ENCODE results near the gene CCDC146.
"Not testable (repeated sequence)": the region's sequence is repeated elsewhere in the genome, so short reads cannot be mapped to it uniquely, and the experiment has no call there.

CCDC146 gene

DNA sequence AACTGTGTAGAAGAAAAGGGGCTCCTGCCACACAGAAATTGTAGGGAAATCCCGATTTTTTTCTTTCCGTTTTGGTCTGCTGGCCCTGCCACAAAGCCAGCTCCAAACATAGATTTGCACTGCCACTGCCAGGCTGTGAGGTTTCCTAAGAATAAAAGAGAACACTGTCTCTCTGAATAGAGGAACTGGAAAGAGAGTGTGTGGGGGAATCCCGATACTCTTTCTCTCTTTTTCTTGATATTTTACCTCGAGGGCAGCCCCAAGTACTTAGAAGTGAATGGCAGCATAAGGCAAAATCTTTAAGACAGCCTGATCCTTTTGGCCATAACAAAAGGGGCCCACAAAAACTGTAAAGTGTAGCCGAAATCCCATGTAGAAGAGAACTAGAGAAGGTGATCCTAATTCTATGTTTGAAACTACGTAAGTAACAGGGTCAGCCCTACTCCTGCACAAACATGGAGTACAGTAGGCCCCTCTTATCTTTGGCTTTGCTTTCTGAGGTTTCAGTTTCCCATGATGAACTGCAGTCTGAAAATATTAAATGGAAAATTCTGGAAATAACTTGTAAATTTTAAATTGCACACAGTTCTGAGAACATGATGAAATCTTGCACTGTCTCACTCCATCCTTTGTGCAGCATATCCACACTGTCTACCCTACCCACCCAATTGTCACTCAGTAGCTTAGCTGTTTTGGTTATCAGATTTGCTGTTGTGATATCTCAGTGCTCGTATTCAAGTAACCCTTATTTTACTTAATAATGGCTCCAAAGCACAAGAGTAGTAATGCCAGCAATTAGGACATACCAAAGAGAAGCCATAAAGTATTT lies 6.4 kb downstream of the CCDC146 start:
- DNase-seq; in situ Hi-C loops (cut with HindIII; ENCODE audit: low pct_ligation_motif_present, low pct_unique_long_range_greater_than_20kb, low sequenced_read_pairs): not testable (repeated sequence)

DNA sequence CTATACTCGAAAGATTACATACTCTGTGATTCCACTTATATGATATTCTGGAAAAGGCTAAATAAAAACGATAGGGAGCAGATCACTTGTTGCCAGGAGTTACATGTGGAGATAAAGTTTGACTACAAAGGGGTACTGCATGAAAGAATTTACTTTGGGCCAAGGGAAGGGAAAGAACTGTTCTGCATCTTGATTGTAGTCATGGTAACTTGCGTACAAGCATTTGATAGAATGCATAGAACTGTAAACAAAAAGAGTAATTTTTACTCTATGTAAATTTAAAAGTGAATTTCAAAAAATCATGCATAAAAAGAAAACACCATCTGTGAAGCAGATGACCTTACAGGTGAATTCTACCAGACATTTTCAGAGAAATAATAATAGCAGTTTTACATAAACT lies 9.4 kb downstream of the CCDC146 start:
- in situ Hi-C loops (cut with HindIII; ENCODE audit: low pct_ligation_motif_present, low pct_unique_long_range_greater_than_20kb, low sequenced_read_pairs), result not testable (repeated sequence)

DNA sequence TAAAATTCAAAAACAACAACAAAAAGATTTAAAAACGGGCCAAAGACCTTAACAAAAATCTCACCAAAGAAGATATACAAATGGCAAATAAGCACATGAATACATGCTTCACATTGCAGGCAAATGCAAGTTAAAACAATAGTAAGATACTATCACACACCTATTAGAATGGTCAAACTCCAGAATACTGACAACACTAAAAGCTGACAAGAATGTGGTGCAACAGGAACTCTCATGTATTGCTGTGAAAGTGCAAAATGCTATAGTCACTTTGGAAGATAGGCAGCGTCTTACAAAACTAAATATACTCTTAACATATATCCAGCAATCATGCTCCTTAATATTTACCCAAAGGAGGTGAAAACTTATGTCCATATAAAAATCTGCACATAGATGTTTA lies 16.3 kb downstream of the CCDC146 start:
- DNase-seq; in situ Hi-C loops (cut with HindIII; ENCODE audit: low pct_ligation_motif_present, low pct_unique_long_range_greater_than_20kb, low sequenced_read_pairs): not testable (repeated sequence)

More for the DNA sequence above, 9.4 kb downstream of the CCDC146 start:
- not testable (repeated sequence) for DNase-seq

DNA sequence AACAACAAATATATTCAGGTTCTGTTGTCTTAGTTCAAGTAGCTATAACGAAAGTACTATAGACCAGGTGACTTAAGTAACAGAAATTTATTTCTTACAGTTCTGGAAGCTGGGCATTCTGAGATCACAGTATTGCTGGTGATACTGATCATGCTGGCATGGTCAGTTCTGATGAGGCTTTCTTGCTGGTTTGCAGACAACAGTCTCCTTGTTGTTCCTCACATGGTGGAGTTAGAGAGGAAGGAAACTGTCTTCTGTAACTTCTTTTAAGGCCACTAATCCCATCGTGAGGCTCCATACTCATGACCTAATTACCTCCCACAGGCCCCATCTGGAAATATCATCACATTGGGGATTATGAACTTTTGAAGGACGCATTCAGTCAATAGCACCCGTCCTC lies 17.9 kb downstream of the CCDC146 start:
- in situ Hi-C loops (cut with HindIII; ENCODE audit: low pct_ligation_motif_present, low pct_unique_long_range_greater_than_20kb, low sequenced_read_pairs); DNase-seq: not testable (repeated sequence)

DNA sequence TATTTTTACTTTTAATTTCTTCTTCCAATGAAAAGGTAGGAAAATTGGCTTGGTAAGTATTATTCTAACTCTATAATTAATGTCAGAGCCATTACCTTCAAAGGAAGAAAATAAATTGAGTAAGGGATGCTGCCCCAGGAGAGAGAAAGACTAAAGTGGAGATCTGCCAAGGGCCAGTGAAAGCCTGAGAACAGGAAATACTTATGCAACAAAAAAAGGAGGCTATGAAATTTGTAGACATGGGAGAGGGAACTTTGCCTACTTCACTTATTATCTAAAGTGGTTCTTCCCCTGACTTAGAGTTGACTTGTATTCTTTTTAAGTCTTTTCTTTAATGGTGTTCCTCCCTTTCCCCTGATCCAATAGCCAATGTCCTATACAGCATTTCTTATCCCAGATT lies 29.8 kb downstream of the CCDC146 start:
- DNase-seq; in situ Hi-C loops (cut with HindIII; ENCODE audit: low pct_ligation_motif_present, low pct_unique_long_range_greater_than_20kb, low sequenced_read_pairs): not testable (repeated sequence)

DNA sequence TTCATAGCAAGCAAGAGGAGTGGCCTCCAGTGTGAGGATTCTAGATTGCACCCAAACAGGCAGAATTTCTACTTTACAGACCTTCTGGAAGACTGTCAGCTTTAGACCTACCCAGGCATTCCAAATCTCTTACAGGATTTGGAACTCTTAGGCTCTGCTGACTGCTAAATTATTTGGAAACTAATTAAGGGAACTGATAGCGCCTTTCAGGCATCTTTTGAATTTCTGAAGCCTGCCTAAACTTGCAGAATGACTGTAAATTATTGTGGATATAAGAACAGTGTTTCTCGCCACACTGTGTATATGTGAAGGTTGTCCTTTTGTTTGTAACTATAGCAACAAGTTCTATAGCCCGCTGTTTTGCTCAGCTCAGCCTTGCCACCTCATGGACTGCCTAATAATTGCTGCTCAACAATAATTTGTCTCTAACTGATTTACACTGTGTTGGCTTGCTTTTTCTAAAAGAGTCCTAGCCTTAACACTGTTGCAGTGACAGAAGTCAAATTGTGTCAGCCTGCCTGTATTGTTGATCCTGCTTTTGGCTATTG lies 32.6 kb downstream of the CCDC146 start:
- in situ Hi-C loops (cut with HindIII; ENCODE audit: low pct_ligation_motif_present, low pct_unique_long_range_greater_than_20kb, low sequenced_read_pairs); DNase-seq: not testable (repeated sequence)

DNA sequence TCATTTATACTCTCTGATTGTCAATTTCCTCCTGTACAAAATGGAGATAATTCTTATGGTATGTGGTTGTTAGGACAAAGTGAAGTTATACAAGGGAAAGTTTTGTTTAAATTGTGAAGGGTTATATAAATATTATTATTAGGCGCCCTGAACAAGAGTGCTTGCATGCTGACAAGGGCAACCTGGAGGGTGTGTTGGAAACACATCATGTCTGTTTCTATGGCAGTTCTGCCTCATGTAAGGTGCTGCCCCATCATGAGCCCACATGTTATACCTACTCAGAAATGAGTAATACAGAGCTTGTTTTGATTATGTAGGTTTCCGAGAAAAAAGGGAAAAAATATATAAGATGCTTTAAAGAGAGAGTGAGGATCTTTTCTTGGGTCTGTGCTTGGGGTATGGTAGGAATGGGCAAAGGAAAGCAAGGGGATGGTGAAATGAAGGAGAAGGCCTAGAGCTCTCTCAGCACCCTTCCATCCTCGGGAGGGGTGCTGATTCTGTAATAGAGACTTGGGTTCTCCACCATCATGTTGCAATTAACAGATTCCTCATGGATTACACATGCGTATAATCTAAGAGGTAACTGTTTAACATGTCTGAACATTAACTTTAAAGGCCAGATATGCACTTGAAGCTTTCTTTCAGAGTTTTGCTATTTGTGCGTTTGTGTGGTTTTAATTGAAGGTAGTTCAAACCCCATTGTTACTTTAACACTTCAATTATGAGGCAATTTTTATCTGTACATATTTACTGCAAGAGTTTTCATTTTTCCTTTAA lies 33.4 kb downstream of the CCDC146 start:
- in situ Hi-C loops (cut with HindIII; ENCODE audit: low pct_ligation_motif_present, low pct_unique_long_range_greater_than_20kb, low sequenced_read_pairs), result not testable (repeated sequence)
- DNase-seq, result peak; percentile 10

DNA sequence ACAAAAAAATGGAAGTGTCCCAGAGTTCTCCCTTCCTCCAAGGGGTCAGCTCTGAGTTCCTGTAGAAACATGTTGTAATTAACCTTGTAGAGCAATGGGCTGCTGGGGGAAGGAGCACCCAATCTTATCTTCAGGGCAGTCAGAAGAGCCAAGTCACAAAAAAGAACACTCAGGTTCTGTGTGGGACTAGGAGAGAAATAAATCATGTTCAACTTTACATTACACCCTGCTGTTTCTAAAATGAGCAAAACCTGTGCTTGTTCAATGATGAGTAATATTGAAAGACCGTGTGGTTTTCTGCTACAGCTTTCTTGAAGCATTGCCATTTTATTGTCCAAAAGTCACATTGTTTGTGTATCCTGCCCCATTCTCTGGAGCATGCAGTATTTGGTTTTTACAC lies 34.6 kb downstream of the CCDC146 start:
- in situ Hi-C loops (cut with HindIII; ENCODE audit: low pct_ligation_motif_present, low pct_unique_long_range_greater_than_20kb, low sequenced_read_pairs); DNase-seq: not testable (repeated sequence)

DNA sequence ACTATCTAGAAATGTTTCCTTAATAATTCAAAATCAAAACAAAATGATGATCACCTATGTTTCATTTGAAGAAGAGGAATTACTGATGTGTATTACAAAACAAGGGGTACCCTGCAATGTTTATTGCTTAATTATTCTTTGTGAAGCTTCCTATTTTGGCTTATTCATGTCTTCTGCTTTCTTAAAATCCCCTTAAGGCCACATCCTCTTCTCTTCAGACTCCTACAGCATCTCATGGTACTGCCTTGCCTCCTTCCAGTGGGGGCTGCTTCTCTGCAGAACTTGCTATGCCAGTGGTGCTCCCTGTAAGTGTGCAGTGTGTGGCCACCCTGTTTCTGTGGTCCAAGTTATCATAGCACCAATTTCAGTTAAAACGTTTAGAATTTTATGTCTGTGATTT lies 35.0 kb downstream of the CCDC146 start:
- no peak for DNase-seq
- in situ Hi-C loops (cut with HindIII; ENCODE audit: low pct_ligation_motif_present, low pct_unique_long_range_greater_than_20kb, low sequenced_read_pairs), result no loop called here

DNA sequence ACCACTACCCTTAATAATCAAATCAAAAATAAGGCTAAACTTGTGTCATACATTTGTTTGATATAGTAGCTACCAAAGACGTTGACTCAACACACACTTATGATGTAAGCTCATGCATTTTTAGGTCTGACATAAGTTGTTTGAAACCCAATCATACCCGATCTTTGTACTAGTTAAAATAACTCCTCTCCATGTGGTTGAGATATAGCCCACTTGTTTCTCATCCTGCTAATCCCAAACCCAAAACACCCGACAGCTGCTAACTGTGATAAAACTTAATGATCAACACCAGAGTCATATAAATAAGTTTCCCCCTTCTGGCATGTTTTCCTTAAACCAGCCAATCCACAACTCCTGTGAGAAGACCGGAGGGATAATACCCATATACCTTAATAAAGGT lies 48.7 kb downstream of the CCDC146 start:
- in situ Hi-C loops (cut with HindIII; ENCODE audit: low pct_ligation_motif_present, low pct_unique_long_range_greater_than_20kb, low sequenced_read_pairs); DNase-seq: not testable (repeated sequence)

DNA sequence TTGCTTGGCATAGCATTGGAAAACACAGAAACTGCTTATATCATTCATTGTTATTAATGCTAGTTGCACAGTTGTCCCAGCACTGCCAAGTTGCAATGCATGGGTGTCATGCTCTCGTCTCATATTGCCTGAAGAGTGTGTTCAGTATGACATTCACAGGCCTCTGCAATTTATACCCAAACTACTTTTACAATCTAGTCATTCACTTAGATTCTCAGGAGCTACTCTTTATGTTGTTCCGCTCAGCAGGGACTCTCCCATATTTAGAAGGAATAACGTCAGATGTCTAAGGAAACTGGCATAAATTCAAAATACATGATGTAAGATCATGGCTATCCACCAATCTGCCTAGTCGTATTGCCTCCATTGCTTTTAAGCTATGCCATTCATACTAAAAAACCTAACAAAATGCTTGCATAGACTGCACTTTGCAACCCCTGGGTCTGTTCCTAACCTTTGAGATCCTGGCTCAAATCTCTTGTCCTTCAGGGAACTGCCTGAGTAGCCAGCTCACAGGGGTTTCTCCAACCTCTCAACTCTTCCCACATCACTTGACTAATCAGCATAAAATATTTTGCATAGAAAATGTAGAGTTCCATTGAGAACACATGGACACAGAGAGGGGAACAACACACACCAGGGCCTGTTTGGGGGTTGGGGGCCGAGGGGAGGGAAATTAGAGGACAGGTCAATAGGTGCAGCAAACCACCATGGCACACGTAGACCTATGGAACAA lies 50.2 kb downstream of the CCDC146 start:
- DNase-seq; in situ Hi-C loops (cut with HindIII; ENCODE audit: low pct_ligation_motif_present, low pct_unique_long_range_greater_than_20kb, low sequenced_read_pairs): not testable (repeated sequence)

DNA sequence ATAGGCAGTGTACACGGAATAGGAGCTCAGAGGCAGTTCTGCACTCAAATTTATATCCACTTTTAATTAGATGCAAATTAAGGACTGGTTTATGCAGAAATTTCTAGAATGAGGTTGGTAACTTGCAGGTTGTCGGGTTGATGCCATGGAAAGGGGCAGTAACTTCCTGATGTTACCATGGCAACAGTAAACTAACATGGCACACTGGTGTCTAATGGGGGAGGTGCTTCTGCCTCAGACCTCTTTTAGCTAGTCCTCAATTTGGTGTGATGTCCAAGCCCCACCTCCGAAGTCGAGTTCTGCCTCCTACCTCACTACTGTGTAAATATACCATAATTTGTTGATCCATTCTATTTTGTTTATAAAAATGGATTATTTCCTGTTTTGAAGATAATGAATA lies 52.0 kb downstream of the CCDC146 start:
- in situ Hi-C loops (cut with HindIII; ENCODE audit: low pct_ligation_motif_present, low pct_unique_long_range_greater_than_20kb, low sequenced_read_pairs); DNase-seq: not testable (repeated sequence)

DNA sequence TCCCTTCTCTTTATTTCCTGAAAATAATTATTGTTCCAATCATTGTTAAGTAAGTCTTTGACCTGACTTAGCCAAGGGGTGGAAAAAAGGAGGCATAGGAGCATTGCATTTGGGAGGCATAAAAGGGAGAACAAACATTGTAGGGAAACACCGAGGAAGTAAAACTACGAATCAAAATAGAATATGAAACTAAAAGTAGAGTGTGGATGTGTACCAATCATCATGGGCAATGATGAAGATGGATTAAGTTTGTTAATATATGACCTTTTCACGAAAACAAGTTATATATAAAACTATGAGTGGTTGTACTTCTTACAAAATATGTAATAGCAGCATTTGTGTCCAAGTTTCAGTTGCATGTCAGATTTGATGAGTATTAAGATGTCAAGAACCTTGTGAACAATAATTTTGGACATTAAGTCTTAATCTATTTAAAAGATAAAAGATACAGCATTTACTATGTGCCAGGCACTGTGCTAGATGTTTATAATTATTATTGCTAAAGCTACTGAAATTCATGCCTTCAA lies 52.9 kb downstream of the CCDC146 start:
- DNase-seq; in situ Hi-C loops (cut with HindIII; ENCODE audit: low pct_ligation_motif_present, low pct_unique_long_range_greater_than_20kb, low sequenced_read_pairs): not testable (repeated sequence)

DNA sequence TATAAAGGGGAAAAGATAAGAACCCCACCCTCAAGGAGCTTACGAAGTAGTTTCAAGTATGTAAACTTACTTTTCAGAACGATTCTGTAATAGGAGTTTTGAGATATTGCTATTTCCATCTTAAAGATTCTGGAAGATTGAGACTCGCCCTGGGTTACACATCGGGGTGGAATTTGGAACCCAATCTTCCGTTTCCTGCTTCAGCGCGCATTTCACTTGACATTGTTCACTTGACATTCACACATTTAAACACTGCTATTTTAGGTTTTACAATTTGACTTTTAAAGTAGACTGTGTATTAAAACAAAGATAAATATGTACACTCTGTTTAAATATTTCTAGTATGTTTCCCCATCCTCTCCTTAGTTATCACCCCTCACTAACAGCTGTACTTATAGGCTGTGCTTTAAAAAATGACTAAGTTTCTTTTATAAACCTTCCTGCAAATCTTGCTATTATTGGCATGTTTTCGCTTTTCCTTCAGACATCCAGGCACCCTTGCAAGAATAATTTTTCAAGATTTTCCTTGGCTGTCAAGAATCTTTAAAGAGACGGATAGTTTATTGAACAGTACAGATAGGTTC lies 55.0 kb downstream of the CCDC146 start:
- DNase-seq; in situ Hi-C loops (cut with HindIII; ENCODE audit: low pct_ligation_motif_present, low pct_unique_long_range_greater_than_20kb, low sequenced_read_pairs): not testable (repeated sequence)

DNA sequence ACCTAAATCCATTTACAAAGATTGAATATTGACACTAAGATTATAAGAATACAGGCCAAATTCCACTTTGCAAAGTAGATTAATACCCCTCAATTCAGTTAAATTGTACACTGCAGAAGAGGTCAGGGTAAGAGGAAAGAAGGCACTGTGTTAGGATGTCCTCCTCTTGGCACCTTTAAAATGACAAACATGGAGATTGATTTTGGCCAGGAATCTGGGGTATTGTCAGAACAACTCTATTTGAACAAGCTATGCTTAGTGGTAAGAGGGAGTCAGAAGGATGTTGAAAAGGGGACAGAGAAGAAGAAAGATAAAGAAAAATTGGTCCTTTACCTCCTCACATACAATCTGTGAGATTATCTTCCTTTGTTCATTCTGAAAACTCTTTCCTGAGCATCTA lies 55.6 kb downstream of the CCDC146 start:
- in situ Hi-C loops (cut with HindIII; ENCODE audit: low pct_ligation_motif_present, low pct_unique_long_range_greater_than_20kb, low sequenced_read_pairs); DNase-seq: not testable (repeated sequence)

DNA sequence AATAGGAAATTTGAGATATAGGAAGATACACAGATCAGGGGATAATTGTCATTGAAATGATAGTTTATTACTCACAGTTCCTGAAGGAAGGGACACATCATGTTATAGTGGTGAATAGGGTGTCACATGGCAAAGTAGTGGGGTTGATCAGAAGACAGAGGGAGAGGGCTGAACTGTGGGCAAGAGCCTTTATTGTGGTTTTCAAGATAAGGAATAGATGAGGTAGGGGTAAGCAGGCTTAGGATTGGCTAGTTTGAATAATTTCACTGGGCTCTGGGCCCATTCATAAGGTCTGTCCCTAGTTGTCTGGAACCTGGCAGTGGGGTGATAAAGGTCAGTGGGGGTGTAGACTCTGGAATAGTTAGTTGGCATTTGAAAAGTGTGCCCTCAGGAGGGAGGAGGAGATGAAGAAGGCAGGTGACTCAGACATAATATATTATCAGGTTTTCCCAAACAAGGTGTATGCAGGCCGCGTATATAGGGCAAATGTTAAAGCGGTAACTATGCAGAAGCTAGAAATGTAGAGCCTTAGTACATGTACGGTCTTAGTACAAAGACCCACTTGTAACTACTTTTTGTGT lies 58.7 kb downstream of the CCDC146 start:
- in situ Hi-C loops (cut with HindIII; ENCODE audit: low pct_ligation_motif_present, low pct_unique_long_range_greater_than_20kb, low sequenced_read_pairs), result no loop called here

DNA sequence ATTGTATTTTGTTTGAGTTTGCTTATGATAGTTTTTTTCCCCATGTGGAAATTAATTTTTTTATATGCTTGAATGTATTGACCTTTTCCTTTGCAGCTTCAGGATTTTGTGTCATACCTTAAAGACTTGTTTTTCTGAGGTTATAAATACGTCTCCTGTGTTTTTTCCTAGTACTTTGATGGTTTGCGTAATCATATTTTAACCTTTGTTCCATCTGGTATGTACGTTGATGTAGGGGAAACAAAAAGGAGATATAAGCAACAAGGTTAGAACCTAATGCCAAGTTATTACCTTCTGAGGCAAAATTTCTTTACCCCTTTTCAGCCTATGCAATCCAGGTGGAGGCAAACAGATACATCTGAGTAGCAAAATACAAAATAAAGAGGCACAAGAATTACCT lies 59.3 kb downstream of the CCDC146 start:
- in situ Hi-C loops (cut with HindIII; ENCODE audit: low pct_ligation_motif_present, low pct_unique_long_range_greater_than_20kb, low sequenced_read_pairs), result no loop called here
- no peak for DNase-seq

More for the DNA sequence above, 58.7 kb downstream of the CCDC146 start:
- no peak for DNase-seq

DNA sequence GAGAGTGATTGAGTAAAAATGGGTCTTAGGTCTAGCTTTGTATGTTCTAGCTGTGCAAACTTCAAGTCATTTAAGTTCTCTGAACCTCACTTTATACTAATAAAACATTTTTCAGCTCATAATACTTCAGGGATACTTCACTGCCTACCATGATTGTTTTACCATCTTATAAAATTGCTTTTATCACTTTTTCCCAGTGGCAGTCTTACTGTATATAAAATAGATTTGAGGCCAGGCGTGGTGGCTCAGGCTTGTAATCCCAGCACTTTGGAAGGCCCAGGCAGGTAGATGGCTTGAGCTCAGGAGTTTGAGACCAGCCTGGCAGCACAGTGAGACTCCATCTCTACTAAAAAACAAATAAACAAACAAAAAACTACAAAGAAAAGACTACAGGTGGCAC lies 59.8 kb downstream of the CCDC146 start:
- no peak for DNase-seq
- in situ Hi-C loops (cut with HindIII; ENCODE audit: low pct_ligation_motif_present, low pct_unique_long_range_greater_than_20kb, low sequenced_read_pairs), result no loop called here
